Neural progenitor cell (in vitro differentiated cells): ENCODE results near the gene ECT2. TPM values are rescaled to one million over a fixed set of nuclear protein-coding genes. Genes with fewer than 3 reads are reported as not detected.
"Not testable (repeated sequence)": the region's sequence is repeated elsewhere in the genome, so short reads cannot be mapped to it uniquely, and the experiment has no call there.

ENCODE experiments used
- DNase-seq: peaks from one replicate; pipeline ENCODE4 v3.0.0-alpha.2; 2016; ENCODE audit warnings: low spot score
- H2AFZ ChIP-seq: fragments of 200-600 bp; sonication (generic); replicated peaks from 2 replicates; pipeline ENCODE4 v1.6.1; 2016; ENCODE audit warnings: antibody characterized with exemption
- H3F3A ChIP-seq: fragments of 200-600 bp; sonication (generic); 2 replicates; pipeline ENCODE4 v1.6.1; 2016; ENCODE audit warnings: antibody characterized with exemption, low read depth
- H3K27ac ChIP-seq: fragments of 200-600 bp; sonication (generic); 2 replicates; pipeline ENCODE4 v1.5.1; 2016; ENCODE audit warnings: mild to moderate bottlenecking
- H3K27me3 ChIP-seq: fragments of 200-600 bp; sonication (generic); 2 replicates; pipeline ENCODE4 v1.6.1; 2016; ENCODE audit warnings: mild to moderate bottlenecking, moderate library complexity
- H3K36me3 ChIP-seq: fragments of 200-600 bp; sonication (generic); 2 replicates; pipeline ENCODE4 v1.5.1; 2016
- H3K4me1 ChIP-seq: fragments of 200-600 bp; sonication (generic); 2 replicates; pipeline ENCODE4 v1.6.1; 2016; ENCODE audit warnings: mixed run types
- H3K4me2 ChIP-seq: fragments of 200-600 bp; sonication (generic); 2 replicates; pipeline ENCODE4 v1.6.1; 2016
- H3K4me3 ChIP-seq: fragments of 200-600 bp; sonication (generic); 2 replicates; pipeline ENCODE4 v1.5.1; 2016
- H3K79me2 ChIP-seq: fragments of 200-600 bp; sonication (generic); 2 replicates; pipeline ENCODE4 v1.6.1; 2016; ENCODE audit warnings: low read depth
- H3K9ac ChIP-seq: fragments of 200-600 bp; sonication (generic); 2 replicates; pipeline ENCODE4 v1.6.1; 2016
- H3K9me3 ChIP-seq: fragments of 200-600 bp; sonication (generic); 2 replicates; pipeline ENCODE4 v1.5.1; 2016; ENCODE audit warnings: low read depth
- H4K20me1 ChIP-seq: fragments of 200-600 bp; sonication (generic); 2 replicates; pipeline ENCODE4 v1.6.1; 2016; ENCODE audit warnings: low read depth
- H3K27ac Mint-ChIP-seq: 3 replicates; pipeline ENCODE4 v1.8.0; 2021; ENCODE audit warnings: mixed read lengths
- H3K27me3 Mint-ChIP-seq: 2 replicates; pipeline ENCODE4 v1.8.0; 2022; ENCODE audit warnings: low read depth, mild to moderate bottlenecking, inconsistent platforms, moderate library complexity, mixed read lengths; ENCODE audit not compliant: insufficient read depth
- H3K36me3 Mint-ChIP-seq: 3 replicates; pipeline ENCODE4 v1.8.0; 2021; ENCODE audit warnings: mixed read lengths
- H3K4me1 Mint-ChIP-seq: 3 replicates; pipeline ENCODE4 v1.8.0; 2021; ENCODE audit warnings: mixed read lengths
- H3K4me3 Mint-ChIP-seq: 3 replicates; pipeline ENCODE4 v1.8.0; 2021; ENCODE audit warnings: mild to moderate bottlenecking, moderate library complexity, mixed read lengths
- H3K9me3 Mint-ChIP-seq: 3 replicates; pipeline ENCODE4 v1.8.0; 2020; ENCODE audit warnings: mixed read lengths
- EZH2 ChIP-seq: fragments of 200-600 bp; sonication (generic); IDR thresholded peaks from 2 replicates; pipeline ENCODE4 v1.6.1; 2017; ENCODE audit warnings: antibody characterized with exemption, mild to moderate bottlenecking, moderate library complexity
- EZH2phosphoT487 ChIP-seq: fragments of 200-600 bp; sonication (generic); IDR thresholded peaks from 2 replicates; pipeline ENCODE4 v1.6.1; 2017; ENCODE audit warnings: antibody characterized with exemption
- total RNA-seq: library from RNA; depleted of rRNA; stranded (reverse); fragments of >200 nt; gene quantifications from 2 replicates; pipeline ENCODE4 v1.2.3, GENCODE V29; 2015; ENCODE audit warnings: low replicate concordance
- TF ChIP-seq, protein P1 (sequence below): fragments of 200-600 bp; sonication (generic); IDR thresholded peaks from 2 replicates; pipeline ENCODE4 v1.5.1; 2017; ENCODE audit warnings: antibody characterized with exemption, mild to moderate bottlenecking

The ECT2 gene
- total RNA-seq, 1 donor from 2014 or later, result 267 TPM

DNA sequence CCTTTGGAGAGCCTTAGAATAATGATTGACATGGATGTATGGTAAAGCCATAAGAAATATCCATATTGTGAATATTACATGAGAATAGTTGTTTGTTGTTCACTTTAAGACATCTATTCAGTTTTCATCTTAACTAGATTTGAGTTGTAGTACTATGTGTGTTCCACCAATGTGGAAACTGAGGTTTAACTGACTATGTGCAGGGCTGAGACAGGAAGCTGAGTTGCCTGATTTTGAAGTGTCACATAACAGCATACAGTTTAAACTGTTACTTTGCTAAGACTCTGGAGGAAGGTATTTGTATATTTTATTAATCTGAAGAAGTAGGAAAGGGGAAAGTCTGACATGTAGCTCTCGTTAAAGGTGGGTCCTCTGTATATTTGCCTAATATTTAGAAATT is 2.1 kb downstream of the ECT2 start:
- H3K9ac ChIP-seq, result no peak overlapping the region
- H3K79me2 ChIP-seq, result peaks cover 69% of the 10 kb centered on the region
- H3K4me1 ChIP-seq, result peaks cover 12% of the 10 kb centered on the region
- no peaks in the 10 kb centered on the region for H3K9me3 Mint-ChIP-seq
- no peaks in the 10 kb centered on the region for H3F3A ChIP-seq
- peak overlapping the region; percentile 91 for H3K4me2 ChIP-seq
- no peak overlapping the region for H3K27ac Mint-ChIP-seq
- H4K20me1 ChIP-seq, result peaks cover 34% of the 10 kb centered on the region
- H3K4me3 Mint-ChIP-seq, result peak overlapping the region; percentile 100
- no peak for TF ChIP-seq EZH2phosphoT487
- TF ChIP-seq EZH2, result no peak
- TF ChIP-seq, protein P1, sequence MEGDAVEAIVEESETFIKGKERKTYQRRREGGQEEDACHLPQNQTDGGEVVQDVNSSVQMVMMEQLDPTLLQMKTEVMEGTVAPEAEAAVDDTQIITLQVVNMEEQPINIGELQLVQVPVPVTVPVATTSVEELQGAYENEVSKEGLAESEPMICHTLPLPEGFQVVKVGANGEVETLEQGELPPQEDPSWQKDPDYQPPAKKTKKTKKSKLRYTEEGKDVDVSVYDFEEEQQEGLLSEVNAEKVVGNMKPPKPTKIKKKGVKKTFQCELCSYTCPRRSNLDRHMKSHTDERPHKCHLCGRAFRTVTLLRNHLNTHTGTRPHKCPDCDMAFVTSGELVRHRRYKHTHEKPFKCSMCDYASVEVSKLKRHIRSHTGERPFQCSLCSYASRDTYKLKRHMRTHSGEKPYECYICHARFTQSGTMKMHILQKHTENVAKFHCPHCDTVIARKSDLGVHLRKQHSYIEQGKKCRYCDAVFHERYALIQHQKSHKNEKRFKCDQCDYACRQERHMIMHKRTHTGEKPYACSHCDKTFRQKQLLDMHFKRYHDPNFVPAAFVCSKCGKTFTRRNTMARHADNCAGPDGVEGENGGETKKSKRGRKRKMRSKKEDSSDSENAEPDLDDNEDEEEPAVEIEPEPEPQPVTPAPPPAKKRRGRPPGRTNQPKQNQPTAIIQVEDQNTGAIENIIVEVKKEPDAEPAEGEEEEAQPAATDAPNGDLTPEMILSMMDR, result no peak
- no peak overlapping the region for H3K27ac ChIP-seq
- peaks cover 21% of the 10 kb centered on the region for H3K4me1 Mint-ChIP-seq
- DNase-seq, result no peak
- peaks cover 20% of the 10 kb centered on the region for H3K36me3 Mint-ChIP-seq
- peaks cover 44% of the 10 kb centered on the region for H3K36me3 ChIP-seq
- H3K9me3 ChIP-seq, result no peaks in the 10 kb centered on the region
- H3K27me3 ChIP-seq, result no peaks in the 10 kb centered on the region
- H3K4me3 ChIP-seq, result peak overlapping the region; percentile 95
- no peak overlapping the region for H2AFZ ChIP-seq
- no peaks in the 10 kb centered on the region for H3K27me3 Mint-ChIP-seq

DNA sequence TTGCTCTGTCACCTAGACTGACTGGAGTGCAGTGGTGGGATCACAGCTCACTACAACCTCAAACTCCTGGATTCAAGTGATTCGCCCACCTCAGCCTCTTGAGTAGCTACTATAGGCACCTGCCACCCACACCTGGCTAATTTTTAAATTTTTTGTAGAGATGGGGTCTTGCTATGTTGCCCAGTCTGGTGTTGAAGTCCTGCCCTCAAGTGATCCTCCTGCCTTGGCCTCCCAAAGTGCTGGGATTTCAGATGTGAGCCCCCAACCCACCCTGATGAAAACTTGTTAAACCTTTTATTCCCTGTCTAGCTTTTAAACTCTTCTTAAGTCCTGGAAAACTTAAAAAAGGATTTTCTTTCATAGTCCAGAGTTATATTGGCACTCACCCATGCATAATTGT is 2.6 kb downstream of the ECT2 start:
- Mint-ChIP-seq H3K4me1 (peaks cover 21% of the 10 kb centered on the region), H3K27ac (no peak overlapping the region), H3K27me3 (no peaks in the 10 kb centered on the region), H3K4me3 (peak overlapping the region; percentile 48), H3K36me3 (peaks cover 24% of the 10 kb centered on the region), H3K9me3 (no peaks in the 10 kb centered on the region)
- Histone ChIP-seq H2AFZ (no peak overlapping the region), H4K20me1 (peaks cover 34% of the 10 kb centered on the region), H3K4me3 (peak overlapping the region; percentile 95), H3K9me3 (no peaks in the 10 kb centered on the region), H3K36me3 (peaks cover 47% of the 10 kb centered on the region), H3K27me3 (no peaks in the 10 kb centered on the region), H3F3A (no peaks in the 10 kb centered on the region), H3K4me1 (peaks cover 12% of the 10 kb centered on the region), H3K27ac (no peak overlapping the region), H3K9ac (no peak overlapping the region), H3K4me2 (peak overlapping the region; percentile 91), H3K79me2 (peaks cover 69% of the 10 kb centered on the region)
- no peak for DNase-seq
- no peak for TF ChIP-seq EZH2
- no peak for TF ChIP-seq EZH2phosphoT487
- TF ChIP-seq, protein P1, result no peak

DNA sequence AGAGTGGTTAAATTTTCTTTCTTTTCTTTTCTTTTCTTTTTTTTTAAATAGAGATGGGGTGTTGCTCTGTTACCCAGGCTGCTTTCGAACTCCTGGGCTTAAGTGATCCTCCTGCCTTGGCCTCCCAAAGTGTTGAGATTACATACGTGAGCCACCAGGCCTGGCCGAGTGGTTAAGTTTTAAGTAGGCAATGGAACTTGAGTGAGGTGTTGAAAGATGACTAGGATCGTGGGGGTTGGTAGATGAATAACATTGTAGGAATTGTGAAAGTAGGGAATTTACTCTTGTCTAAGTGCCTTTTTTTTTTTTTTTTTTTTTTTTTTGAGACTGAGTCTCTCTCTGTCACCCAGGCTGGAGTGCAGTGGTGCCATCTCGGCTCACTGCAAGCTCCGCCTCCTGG is 9.9 kb downstream of the ECT2 start:
- not testable (repeated sequence) for H3K4me3 Mint-ChIP-seq, H3F3A ChIP-seq, DNase-seq, H3K27ac ChIP-seq, H3K27me3 ChIP-seq, H3K4me1 ChIP-seq, H3K4me2 ChIP-seq, H4K20me1 ChIP-seq, H3K9me3 Mint-ChIP-seq, H3K27ac Mint-ChIP-seq, H3K4me1 Mint-ChIP-seq, H3K4me3 ChIP-seq, H3K27me3 Mint-ChIP-seq, H3K9me3 ChIP-seq, H3K9ac ChIP-seq, H2AFZ ChIP-seq
- peaks cover 34% of the 10 kb centered on the region for H3K79me2 ChIP-seq
- H3K36me3 Mint-ChIP-seq, result peaks cover 29% of the 10 kb centered on the region
- peaks cover 75% of the 10 kb centered on the region for H3K36me3 ChIP-seq

DNA sequence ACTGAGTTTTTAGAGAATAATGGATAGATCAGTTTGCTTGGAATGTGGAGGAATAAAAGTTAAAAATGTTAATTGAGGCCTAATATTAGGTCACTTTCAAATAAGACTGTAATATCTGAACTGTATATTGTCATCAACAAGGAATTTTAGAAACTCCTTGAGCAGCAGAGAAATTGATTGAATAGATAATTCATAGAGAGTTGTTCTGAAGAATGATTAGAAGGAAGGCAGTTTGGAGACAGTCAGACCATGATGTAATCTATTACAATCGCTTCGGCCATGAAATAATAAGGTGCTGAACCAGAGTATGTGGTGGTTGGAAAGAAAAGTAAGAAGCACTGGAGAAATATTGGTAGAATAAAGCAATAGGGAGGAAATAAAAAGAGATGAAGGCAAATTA is 15.7 kb downstream of the ECT2 start:
- Mint-ChIP-seq H3K9me3 (no peaks in the 10 kb centered on the region), H3K4me3 (no peak overlapping the region), H3K27me3 (no peaks in the 10 kb centered on the region), H3K4me1 (no peaks in the 10 kb centered on the region), H3K27ac (no peak overlapping the region), H3K36me3 (peaks cover 53% of the 10 kb centered on the region)
- Histone ChIP-seq H3F3A (no peaks in the 10 kb centered on the region), H4K20me1 (peaks cover 8% of the 10 kb centered on the region), H3K79me2 (peaks cover 25% of the 10 kb centered on the region), H3K27ac (no peak overlapping the region), H3K9me3 (no peaks in the 10 kb centered on the region), H3K27me3 (no peaks in the 10 kb centered on the region), H3K4me2 (no peak overlapping the region), H3K9ac (no peak overlapping the region), H3K36me3 (peaks cover 87% of the 10 kb centered on the region), H3K4me1 (no peaks in the 10 kb centered on the region), H2AFZ (no peak overlapping the region), H3K4me3 (no peak overlapping the region)
- TF ChIP-seq EZH2 (no peak), EZH2phosphoT487 (no peak)
- TF ChIP-seq, protein P1, result no peak
- DNase-seq, result no peak
